Pancreas (tissue), 10 donors: Measurements from ENCODE around the gene LYRM9. TPM values are rescaled to one million over a fixed set of nuclear protein-coding genes. Genes with fewer than 3 reads are reported as not detected.

Experiments
- ATAC-seq, 4 donors: fragments of 200-7000 bp; cut with Tn5 transposase; one replicate each; pipeline versions ENCODE4 v1.8.0 to v1.9.1; 2020; ENCODE audit warnings: mild to moderate bottlenecking in 4 of 4, moderate library complexity in 4 of 4
- DNase-seq, 6 donors: peaks; one replicate each; pipeline ENCODE4 v3.0.0-alpha.2; 2020
- FAIRE-seq: peaks from 2 replicates; lab custom pipeline; 2012; peaks lifted over from hg19 to GRCh38; lab: Jason Lieb, UNC
- H3K27ac ChIP-seq, 4 donors: fragments of 200-600 bp; sonication (generic); 1 replicate in 3 of 4; 2 replicates in 1 of 4; pipeline versions ENCODE4 v1.5.0 to v1.8.0; 2020
- H3K27me3 ChIP-seq, 4 donors: fragments of 200-600 bp; one replicate each; pipeline ENCODE4 v1.8.0; 2021
- H3K36me3 ChIP-seq, 3 donors: fragments of 200-600 bp; sonication (generic) in 1 of 3; one replicate each; pipeline versions ENCODE4 v1.5.0 to v1.8.0; 2020 to 2021
- H3K4me1 ChIP-seq, 3 donors: fragments of 200-600 bp; one replicate each; pipeline ENCODE4 v1.8.0; 2021
- H3K4me3 ChIP-seq, 4 donors: fragments of 200-600 bp; sonication (generic) in 2 of 4; one replicate each; pipeline versions ENCODE4 v1.5.0 to v1.8.0; 2020 to 2021
- H3K9me3 ChIP-seq, 4 donors: fragments of 200-600 bp; one replicate each; pipeline ENCODE4 v1.8.0; 2021
- CTCF ChIP-seq, 4 donors: fragments of 200-600 bp; sonication (generic) in 3 of 4; IDR thresholded peaks; one replicate each; pipeline versions ENCODE4 v1.5.0 to v1.8.0; 2021; ENCODE audit warnings: antibody characterized with exemption in 4 of 4
- WGBS, 2 donors: extraction: QIAGEN DNeasy Blood & Tissue Kit; methylation state at CpG; one replicate each; pipeline ENCODE4 v1.1.7; 2013; 5-methylcytosine and 5-hydroxymethylcytosine counted together
- intact Hi-C, 3 donors: fragments of 100-400 bp; cut with DNase I; formaldehyde crosslinking; loops; one replicate each; pipeline versions ENCODE4 v1.11.1 to v1.14.2; 2022
- polyA plus RNA-seq, 2 donors: library from polyadenylated mRNA; stranded (reverse); fragments of 200-250 nt; gene quantifications; one replicate each; pipeline ENCODE4 v1.2.3, GENCODE V29; 2013
- total RNA-seq, 6 donors: library from RNA; stranded (reverse); fragmentation: NEBNext Ultra II Directional in 4 of 6; extraction: Animal tissue kit (Norgen Biotek cat#: 25700) in 4 of 6; gene quantifications; one replicate each; pipeline versions ENCODE4 v1.2.1 to v1.2.4, GENCODE V29; 2021 to 2023
- donor health status: healthy with polysubstance abuse.
- donor health status: DM: no; HTN: no; CAD: no; lungs with moderate emphysema.
- donor health status: DM: no; HTN: no; CAD: no.
- donor health status: control.
- donor health status: control.
- donor health status: Bipolar disorder and iron deficiency.
- donor health status: DM: yes; HTN: yes; CAD: no.
- donor health status: DM: no; HTN: no; CAD: no.
- donor health status: DM: no; HTN: no; CAD: no.
- donor health status: DM: yes; HTN: yes; CAD: no.

Gene LYRM9
- total and polyA plus RNA-seq, 8 donors = 4.8 to 17.7 (median 9.8) TPM

- TF ChIP-seq CTCF (IDR thresholded peaks at IDR 0.05) = no peak
- intact Hi-C loops = no loop called here
- 66 to 67% methylated on average over 5 of the region's 5 CpGs for WGBS, 2 donors
These were observed 11.6 kb upstream of the LYRM9 start for GRCh38 chr17:27904534-27905446.

GRCh38 chr17:27904114-27904513 lies 10.9 kb upstream of the LYRM9 start:
- no peak overlapping the region for H3K27ac ChIP-seq
- intact Hi-C loops = no loop called here
- no peaks in the 10 kb centered on the region for H3K36me3 ChIP-seq
- DNase-seq = no peak
- no peak for ATAC-seq
- H3K4me3 ChIP-seq = no peak overlapping the region
- no peaks in the 10 kb centered on the region for H3K9me3 ChIP-seq
- TF ChIP-seq CTCF (IDR thresholded peaks at IDR 0.05) = no peak
- no peaks in the 10 kb centered on the region for H3K27me3 ChIP-seq
- WGBS, 2 donors = 89 to 97% methylated on average over 1 of the region's 1 CpG
- H3K4me1 ChIP-seq = peaks cover 0 to 9% (median 7%) of the 10 kb centered on the region in 3 donors
- FAIRE-seq = no peak

More at GRCh38 chr17:27904534-27905446, 11.6 kb upstream of the LYRM9 start:
- peaks cover 0 to 9% (median 7%) of the 10 kb centered on the region in 3 donors for H3K4me1 ChIP-seq
- ATAC-seq (no peak), DNase-seq (no peak), FAIRE-seq (no peak)
- H3K27ac ChIP-seq = no peak overlapping the region
- no peaks in the 10 kb centered on the region for H3K36me3 ChIP-seq
- H3K9me3 ChIP-seq = no peaks in the 10 kb centered on the region
- H3K4me3 ChIP-seq = no peak overlapping the region
- no peaks in the 10 kb centered on the region for H3K27me3 ChIP-seq

- Histone ChIP-seq H3K9me3 (no peaks in the 10 kb centered on the region), H3K27me3 (no peaks in the 10 kb centered on the region), H3K4me1 (no peaks in the 10 kb centered on the region), H3K36me3 (no peaks in the 10 kb centered on the region), H3K4me3 (no peak overlapping the region), H3K27ac (no peak overlapping the region)
- 89 to 92% methylated on average over 3 of the region's 3 CpGs for WGBS, 2 donors
- intact Hi-C loops = loop anchor here in 2 of 3 donors (10.0 kb wide), 2 partner anchors 125 to 345 kb away; no protein-coding TSS in a partner anchor
- DNase-seq = no peak
- TF ChIP-seq CTCF (IDR thresholded peaks at IDR 0.05) = no peak
- FAIRE-seq = no peak
- ATAC-seq = no peak
These were observed 6.4 kb upstream of the LYRM9 start for GRCh38 chr17:27899525-27899924.

GRCh38 chr17:27898096-27898495 lies 4.9 kb upstream of the LYRM9 start:
- H3K27me3 ChIP-seq = no peaks in the 10 kb centered on the region
- no peak overlapping the region for H3K4me3 ChIP-seq
- TF ChIP-seq CTCF (IDR thresholded peaks at IDR 0.05) = no peak
- ATAC-seq (no peak), FAIRE-seq (no peak), DNase-seq (no peak)
- intact Hi-C loops = loop anchor here in 2 of 3 donors (10.0 kb wide), 2 partner anchors 127 to 347 kb away; no protein-coding TSS in a partner anchor
- H3K9me3 ChIP-seq = no peaks in the 10 kb centered on the region
- no peaks in the 10 kb centered on the region for H3K36me3 ChIP-seq
- H3K27ac ChIP-seq = no peak overlapping the region
- peaks cover 0 to 7% (median 0%) of the 10 kb centered on the region in 3 donors for H3K4me1 ChIP-seq

- DNase-seq = no peak
- no peaks in the 10 kb centered on the region for H3K27me3 ChIP-seq
- intact Hi-C loops = loop anchor here in 2 of 3 donors (10.0 kb wide), 2 partner anchors 128 to 348 kb away; no protein-coding TSS in a partner anchor
- no peak for TF ChIP-seq CTCF (IDR thresholded peaks at IDR 0.05)
- no peaks in the 10 kb centered on the region for H3K9me3 ChIP-seq
- peaks cover 5 to 14% (median 6%) of the 10 kb centered on the region in 3 donors for H3K4me1 ChIP-seq
- H3K27ac ChIP-seq = no peak overlapping the region
- ATAC-seq = no peak
- FAIRE-seq = no peak
- 78 to 80% methylated on average over 7 of the region's 7 CpGs for WGBS, 2 donors
- no peaks in the 10 kb centered on the region for H3K36me3 ChIP-seq
- H3K4me3 ChIP-seq = no peak overlapping the region
These were observed 3.5 kb upstream of the LYRM9 start for GRCh38 chr17:27896701-27897100.
